ENCODE measurements around the gene FAM135A. TPM values are rescaled to one million over a fixed set of nuclear protein-coding genes. Genes with fewer than 3 reads are reported as not detected.
"Not testable (repeated sequence)": the region's sequence is repeated elsewhere in the genome, so short reads cannot be mapped to it uniquely, and the experiment has no call there.

FAM135A gene
- total RNA-seq, 1 donor: 21.0 TPM

- TF ChIP-seq, protein P1, sequence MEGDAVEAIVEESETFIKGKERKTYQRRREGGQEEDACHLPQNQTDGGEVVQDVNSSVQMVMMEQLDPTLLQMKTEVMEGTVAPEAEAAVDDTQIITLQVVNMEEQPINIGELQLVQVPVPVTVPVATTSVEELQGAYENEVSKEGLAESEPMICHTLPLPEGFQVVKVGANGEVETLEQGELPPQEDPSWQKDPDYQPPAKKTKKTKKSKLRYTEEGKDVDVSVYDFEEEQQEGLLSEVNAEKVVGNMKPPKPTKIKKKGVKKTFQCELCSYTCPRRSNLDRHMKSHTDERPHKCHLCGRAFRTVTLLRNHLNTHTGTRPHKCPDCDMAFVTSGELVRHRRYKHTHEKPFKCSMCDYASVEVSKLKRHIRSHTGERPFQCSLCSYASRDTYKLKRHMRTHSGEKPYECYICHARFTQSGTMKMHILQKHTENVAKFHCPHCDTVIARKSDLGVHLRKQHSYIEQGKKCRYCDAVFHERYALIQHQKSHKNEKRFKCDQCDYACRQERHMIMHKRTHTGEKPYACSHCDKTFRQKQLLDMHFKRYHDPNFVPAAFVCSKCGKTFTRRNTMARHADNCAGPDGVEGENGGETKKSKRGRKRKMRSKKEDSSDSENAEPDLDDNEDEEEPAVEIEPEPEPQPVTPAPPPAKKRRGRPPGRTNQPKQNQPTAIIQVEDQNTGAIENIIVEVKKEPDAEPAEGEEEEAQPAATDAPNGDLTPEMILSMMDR (IDR thresholded peaks at IDR 0.05; ENCODE audit: insufficient read depth, low read length): no peak
- H3K4me3 ChIP-seq (ENCODE audit: low read depth, low read length): no peak overlapping the region
- no peak for DNase-seq (ENCODE audit: low read depth)
These were observed 10.2 kb downstream of the FAM135A start for GRCh38 chr6:70423189-70424134.

GRCh38 chr6:70424291-70424690 lies 11.0 kb downstream of the FAM135A start:
- TF ChIP-seq, protein P1 (IDR thresholded peaks at IDR 0.05; ENCODE audit: insufficient read depth, low read length): no peak
- no peak for DNase-seq (ENCODE audit: low read depth)
- H3K4me3 ChIP-seq (ENCODE audit: low read depth, low read length): no peak overlapping the region

DNA sequence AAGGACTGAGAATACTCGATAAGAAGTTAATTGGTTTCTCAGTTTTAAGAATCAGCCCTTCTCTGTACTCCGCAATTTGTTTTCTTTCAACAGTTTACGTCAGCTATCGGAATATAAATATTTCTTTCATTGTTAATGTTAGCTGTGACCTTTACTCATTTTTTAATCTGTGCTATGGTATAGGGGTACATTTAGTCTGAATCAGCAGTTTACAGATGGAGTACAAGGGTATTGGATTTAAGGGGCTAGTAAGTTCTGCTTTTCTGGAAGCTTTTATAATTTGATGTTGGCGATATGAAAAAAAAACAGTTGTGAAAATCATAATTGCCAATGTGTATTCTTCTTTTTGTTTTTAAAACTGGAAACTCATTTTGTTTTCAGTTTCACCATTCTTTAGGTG lies 23.0 kb downstream of the FAM135A start:
- H3K4me3 ChIP-seq (ENCODE audit: low read depth, low read length): no peak overlapping the region
- DNase-seq (ENCODE audit: low read depth): no peak
- TF ChIP-seq, protein P1 (IDR thresholded peaks at IDR 0.05; ENCODE audit: insufficient read depth, low read length): no peak

- TF ChIP-seq, protein P1 (IDR thresholded peaks at IDR 0.05; ENCODE audit: insufficient read depth, low read length): no peak
- no peak for DNase-seq (ENCODE audit: low read depth)
- H3K4me3 ChIP-seq (ENCODE audit: low read depth, low read length): no peak overlapping the region
These were observed 31.7 kb downstream of the FAM135A start for GRCh38 chr6:70445001-70445400.

DNA sequence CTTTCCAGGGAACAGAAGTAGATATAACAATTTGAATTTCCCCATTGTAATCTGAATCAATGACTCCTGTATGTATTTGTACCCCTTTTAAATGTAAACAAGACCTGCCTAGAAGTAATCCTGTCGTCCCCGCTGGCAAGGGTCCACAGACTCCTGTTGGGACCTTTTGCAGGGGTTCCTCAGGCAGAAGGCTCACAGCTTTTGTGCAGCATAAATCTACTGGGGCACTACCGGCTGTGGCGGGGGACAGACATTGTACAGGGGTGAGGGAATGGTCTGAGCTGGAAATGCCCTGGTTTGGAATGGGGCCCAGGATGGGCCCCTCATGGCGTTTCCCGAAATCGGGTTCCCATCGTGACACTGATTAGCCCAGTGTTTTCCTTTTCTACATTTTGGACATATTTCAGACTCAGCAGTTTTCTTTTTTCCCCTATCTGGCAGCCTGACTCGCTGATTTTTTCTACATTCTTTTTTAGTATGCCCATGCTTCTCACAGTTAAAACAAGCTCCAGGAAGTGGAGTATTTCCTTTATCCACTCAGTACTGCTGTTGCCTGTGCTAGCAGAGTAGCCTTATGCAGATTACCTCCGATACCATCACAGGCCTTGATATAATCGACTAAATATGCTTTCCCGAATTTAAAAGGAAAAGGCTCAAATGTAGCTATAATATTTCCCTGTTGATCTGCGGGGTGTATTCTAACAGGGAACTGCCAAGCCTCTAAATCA lies 34.2 kb downstream of the FAM135A start:
- not testable (repeated sequence) for DNase-seq (ENCODE audit: low read depth); H3K4me3 ChIP-seq (ENCODE audit: low read depth, low read length)

DNA sequence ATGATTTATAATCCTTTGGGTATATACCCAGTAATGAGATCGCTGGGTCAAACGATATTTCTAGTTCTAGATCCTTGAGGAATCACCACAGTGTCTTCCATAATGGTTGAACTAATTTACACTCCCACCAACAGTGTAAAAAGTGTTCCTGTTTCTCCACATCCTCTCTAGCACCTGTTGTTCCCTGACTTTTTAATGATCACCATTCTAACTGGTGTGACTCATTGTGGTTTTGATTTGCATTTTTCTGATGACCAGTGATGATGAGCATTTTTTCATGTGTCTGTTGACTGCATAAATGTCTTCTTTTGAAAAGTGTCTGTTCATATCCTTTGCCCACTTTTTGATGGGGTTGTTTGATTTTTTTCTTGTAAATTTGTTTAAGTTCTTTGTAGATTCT lies 40.6 kb downstream of the FAM135A start:
- DNase-seq (ENCODE audit: low read depth); H3K4me3 ChIP-seq (ENCODE audit: low read depth, low read length): not testable (repeated sequence)

DNA sequence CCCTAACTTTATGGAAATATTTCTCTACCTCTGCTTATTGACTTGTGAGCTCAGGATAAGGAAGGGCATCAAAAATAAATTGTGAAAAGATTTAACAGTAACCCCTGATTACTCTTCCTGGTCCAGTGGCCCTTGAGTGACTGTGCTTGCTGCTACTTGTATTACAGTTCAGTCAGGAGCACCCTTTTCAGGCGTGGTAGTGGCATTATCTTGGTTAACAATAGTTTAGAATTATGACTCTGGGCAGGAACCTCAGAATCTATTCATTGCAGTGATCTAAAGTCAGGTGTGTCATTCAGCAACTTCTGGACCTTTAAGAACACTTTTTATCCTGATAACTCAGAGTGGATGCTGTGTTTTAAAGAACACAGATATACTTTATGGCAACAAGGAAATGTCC lies 43.4 kb downstream of the FAM135A start:
- no peak for DNase-seq (ENCODE audit: low read depth)
- TF ChIP-seq, protein P1 (IDR thresholded peaks at IDR 0.05; ENCODE audit: insufficient read depth, low read length): no peak
- H3K4me3 ChIP-seq (ENCODE audit: low read depth, low read length): no peak overlapping the region

Measured in fibroblast of the aortic adventitia (primary cell).